Fibroblast of lung (primary cell): Measurements from ENCODE around the gene SHQ1. TPM values are rescaled to one million over a fixed set of nuclear protein-coding genes. Genes with fewer than 3 reads are reported as not detected.
A peak's percentile ranks its signal among the peaks of the same experiment; 100 is the strongest.

Experiments used
- DNase-seq, 2 donors: peaks; one replicate each; pipeline versions ENCODE4 v3.0.0 to v3.0.0-alpha.2; 2010; ENCODE audit warnings: low read depth in 2 of 2
- H2AFZ ChIP-seq: 2 replicates; pipeline ENCODE4 v1.5.1; 2012; ENCODE audit warnings: low read length, control low read depth, inconsistent platforms
- H3K27ac ChIP-seq: 2 replicates; pipeline ENCODE4 v1.5.1; 2011; ENCODE audit warnings: low read length, control low read depth; ENCODE audit not compliant: insufficient read depth
- H3K27me3 ChIP-seq: 2 replicates; pipeline ENCODE4 v1.5.1; 2011; ENCODE audit warnings: mild to moderate bottlenecking, low read length; ENCODE audit not compliant: control insufficient read depth, insufficient read depth
- H3K36me3 ChIP-seq: 2 replicates; pipeline ENCODE4 v1.5.1; 2011; ENCODE audit warnings: low read length; ENCODE audit not compliant: control insufficient read depth, insufficient read depth
- H3K4me1 ChIP-seq: 2 replicates; pipeline ENCODE4 v1.5.1; 2011; ENCODE audit warnings: low read length; ENCODE audit not compliant: control insufficient read depth, insufficient read depth; ENCODE audit errors: extremely low read depth
- H3K4me2 ChIP-seq: 2 replicates; pipeline ENCODE4 v1.5.1; 2011; ENCODE audit warnings: low read length, control low read depth; ENCODE audit not compliant: insufficient read depth; ENCODE audit errors: extremely low read depth
- H3K4me3 ChIP-seq, 4 experiments: fragments of 200-600 bp in 1 of 4; sonication (generic) in 1 of 4; replicated peaks in 1 of 4; 2 replicates each; pipeline ENCODE4 v1.5.1; 2011 to 2016; ENCODE audit warnings: low read length in 4 of 4, low read depth in 3 of 4, mild to moderate bottlenecking in 3 of 4, control low read depth in 2 of 4, inconsistent platforms in 1 of 4, mixed read lengths in 1 of 4; ENCODE audit not compliant: insufficient read depth in 1 of 4; ENCODE audit errors: control extremely low read depth in 1 of 4
- H3K79me2 ChIP-seq: 2 replicates; pipeline ENCODE4 v1.5.1; 2012; ENCODE audit warnings: mild to moderate bottlenecking, low read length, inconsistent platforms; ENCODE audit not compliant: control insufficient read depth, insufficient read depth
- H3K9ac ChIP-seq: 2 replicates; pipeline ENCODE4 v1.5.1; 2011; ENCODE audit warnings: mild to moderate bottlenecking, low read length, control low read depth; ENCODE audit not compliant: insufficient read depth
- H3K9me3 ChIP-seq: 2 replicates; pipeline ENCODE4 v1.5.1; 2012; ENCODE audit warnings: low read depth, low read length; ENCODE audit not compliant: control insufficient read depth, insufficient read depth
- H4K20me1 ChIP-seq: 2 replicates; pipeline ENCODE4 v1.5.1; 2011; ENCODE audit warnings: low read length; ENCODE audit not compliant: control insufficient read depth, insufficient read depth; ENCODE audit errors: extremely low read depth
- CTCF ChIP-seq, 2 donors: IDR thresholded peaks in 1 of 2; conservative IDR thresholded peaks in 1 of 2; 1 replicate in 1 of 2; 2 replicates in 1 of 2; pipeline ENCODE4 v1.5.1; 2011 to 2012; ENCODE audit warnings: low read length in 2 of 2, control low read depth in 1 of 2, inconsistent platforms in 1 of 2, low read depth in 1 of 2, mild to moderate bottlenecking in 1 of 2
- EZH2 ChIP-seq: IDR thresholded peaks from 2 replicates; pipeline ENCODE4 v1.5.1; 2012; ENCODE audit warnings: low read length, control low read depth, mild to moderate bottlenecking; ENCODE audit errors: missing control alignments
- polyA plus RNA-seq, 2 donors: library from polyadenylated mRNA; depleted of rRNA in 1 of 2; stranded (reverse) in 1 of 2; unstranded in 1 of 2; fragments of >200 nt; gene quantifications; 2 replicates each; pipeline ENCODE4 v1.2.1, GENCODE V29; 2011 to 2012; ENCODE audit warnings: missing spikeins in 1 of 2
- total RNA-seq: library from RNA; depleted of rRNA; stranded (reverse); fragments of >200 nt; gene quantifications from 2 replicates; pipeline ENCODE4 v1.2.1, GENCODE V29; 2014

Gene SHQ1
- total and polyA plus RNA-seq, 2 donors (not counting 1 experiment from before 2014, with no cell fraction given), result 12.2 to 15.5 TPM

- no peak for TF ChIP-seq CTCF (conservative IDR thresholded peaks at IDR 0.05 in 1 of 2, IDR thresholded peaks at IDR 0.05 in 1 of 2; ENCODE audit: low read depth in 1 of 2, low read length in 2 of 2)
- no peak for TF ChIP-seq EZH2
- Histone ChIP-seq H3K4me3 (no peak overlapping the region), H3K79me2 (no peaks in the 10 kb centered on the region), H3K4me2 (no peak overlapping the region), H3K27me3 (no peaks in the 10 kb centered on the region), H3K36me3 (no peaks in the 10 kb centered on the region), H4K20me1 (no peaks in the 10 kb centered on the region), H2AFZ (no peak overlapping the region), H3K9ac (no peak overlapping the region), H3K9me3 (no peaks in the 10 kb centered on the region), H3K27ac (no peak overlapping the region), H3K4me1 (no peaks in the 10 kb centered on the region)
- peak; percentile 8 to 67 for DNase-seq
These were observed 101.5 kb downstream of the SHQ1 start for GRCh38 chr3:72746430-72747411.

GRCh38 chr3:72745146-72745999 lies 102.9 kb downstream of the SHQ1 start:
- DNase-seq, result peak in 1 of 2 donors; percentile 76
- TF ChIP-seq EZH2, result no peak
- Histone ChIP-seq H3K4me2 (no peak overlapping the region), H3K27ac (no peak overlapping the region), H3K36me3 (no peaks in the 10 kb centered on the region), H3K79me2 (no peaks in the 10 kb centered on the region), H3K9ac (no peak overlapping the region), H2AFZ (no peak overlapping the region), H3K27me3 (no peaks in the 10 kb centered on the region), H4K20me1 (no peaks in the 10 kb centered on the region), H3K4me1 (no peaks in the 10 kb centered on the region), H3K9me3 (no peaks in the 10 kb centered on the region), H3K4me3 (no peak overlapping the region)

GRCh38 chr3:72744330-72744729 lies 103.9 kb downstream of the SHQ1 start:
- H4K20me1 ChIP-seq, result no peaks in the 10 kb centered on the region
- H3K9me3 ChIP-seq, result no peaks in the 10 kb centered on the region
- no peak overlapping the region for H3K4me2 ChIP-seq
- no peak overlapping the region for H3K27ac ChIP-seq
- H3K4me3 ChIP-seq, result no peak overlapping the region
- no peaks in the 10 kb centered on the region for H3K36me3 ChIP-seq
- no peaks in the 10 kb centered on the region for H3K79me2 ChIP-seq
- no peak overlapping the region for H2AFZ ChIP-seq
- no peaks in the 10 kb centered on the region for H3K27me3 ChIP-seq
- no peak overlapping the region for H3K9ac ChIP-seq
- DNase-seq, result no peak
- no peaks in the 10 kb centered on the region for H3K4me1 ChIP-seq
- TF ChIP-seq EZH2, result no peak
